ENCODE measurements around the gene GLB1L3.

DNA sequence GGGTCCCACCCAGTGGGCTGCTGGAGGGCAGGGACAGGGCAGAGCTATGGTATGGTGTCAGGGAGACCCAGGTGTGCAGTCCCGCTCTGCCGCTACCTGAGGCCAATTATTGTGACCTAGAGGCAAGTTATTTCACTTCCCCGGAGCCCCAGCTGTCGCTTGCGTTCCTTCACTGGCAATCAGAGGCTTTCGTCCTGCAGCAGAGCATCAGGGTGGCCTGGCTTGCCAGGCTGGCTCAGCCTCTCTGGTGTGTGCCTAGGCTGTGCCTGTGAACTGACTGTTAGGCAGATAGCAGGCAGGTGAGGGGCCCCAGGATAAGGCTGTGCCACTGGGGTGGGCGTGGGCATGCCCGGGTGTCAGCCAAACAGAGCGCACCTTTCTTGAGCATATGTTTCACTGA lies 87.0 kb downstream of the GLB1L3 start:
- TF ChIP-seq POLR2A (IDR thresholded peaks at IDR 0.05; ENCODE audit: low read length) = no peak
- no peak for TF ChIP-seq GATA1 (IDR thresholded peaks at IDR 0.05; ENCODE audit: low read depth, low read length)
